NCI-H2107 (cell line): ENCODE measurements around the gene ARL13B.
A peak's percentile ranks its signal among the peaks of the same experiment; 100 is the strongest.
"Not testable (repeated sequence)": the region's sequence is repeated elsewhere in the genome, so short reads cannot be mapped to it uniquely, and the experiment has no call there.

Experiments
- DNase-seq: peaks from one replicate; lab custom pipeline; 2025; lab: John Stamatoyannopoulos, UW

ARL13B gene

GRCh38 chr3:93994056-93994455 is 14.1 kb downstream of the ARL13B start:
- no peak for DNase-seq

GRCh38 chr3:94001191-94001590 is 21.2 kb downstream of the ARL13B start:
- DNase-seq, result no peak

DNA sequence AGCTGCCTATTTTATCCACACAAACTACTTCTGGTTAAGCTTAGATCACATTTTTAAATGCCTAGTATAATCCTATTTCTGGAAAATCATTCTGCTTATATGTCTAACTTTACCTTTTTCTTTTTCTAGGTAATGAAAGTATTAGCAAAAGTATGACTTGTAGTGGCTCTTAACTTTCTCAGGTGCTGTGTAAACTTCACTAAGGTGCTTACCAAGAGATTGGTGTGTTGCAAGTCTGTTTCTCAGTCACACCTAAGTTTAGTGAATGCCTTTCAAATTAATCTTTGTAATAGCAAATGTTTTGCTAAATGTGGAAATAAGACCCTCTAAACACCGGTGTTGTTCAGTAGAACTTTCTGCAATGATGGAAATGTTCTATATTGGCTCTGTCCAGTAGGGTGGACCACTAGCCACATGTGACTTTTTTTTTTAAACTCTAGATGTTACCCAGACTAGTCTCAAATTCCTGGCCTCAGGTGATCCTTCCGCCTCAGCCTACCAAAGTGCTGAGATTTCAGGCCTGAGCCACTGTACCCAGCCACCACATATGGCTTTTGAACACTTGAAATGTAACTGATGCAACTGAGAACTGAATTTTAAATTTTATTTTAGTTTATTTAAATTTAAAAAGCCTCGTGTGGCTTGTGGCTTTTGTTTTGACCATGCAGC is 22.0 kb downstream of the ARL13B start:
- no peak for DNase-seq

GRCh38 chr3:94004301-94004910 is 24.5 kb downstream of the ARL13B start:
- DNase-seq, result peak; percentile 6

- DNase-seq, result no peak
Measured at GRCh38 chr3:94008253-94008652, 28.3 kb downstream of the ARL13B start.

GRCh38 chr3:94009608-94010007 is 29.7 kb downstream of the ARL13B start:
- no peak for DNase-seq

DNA sequence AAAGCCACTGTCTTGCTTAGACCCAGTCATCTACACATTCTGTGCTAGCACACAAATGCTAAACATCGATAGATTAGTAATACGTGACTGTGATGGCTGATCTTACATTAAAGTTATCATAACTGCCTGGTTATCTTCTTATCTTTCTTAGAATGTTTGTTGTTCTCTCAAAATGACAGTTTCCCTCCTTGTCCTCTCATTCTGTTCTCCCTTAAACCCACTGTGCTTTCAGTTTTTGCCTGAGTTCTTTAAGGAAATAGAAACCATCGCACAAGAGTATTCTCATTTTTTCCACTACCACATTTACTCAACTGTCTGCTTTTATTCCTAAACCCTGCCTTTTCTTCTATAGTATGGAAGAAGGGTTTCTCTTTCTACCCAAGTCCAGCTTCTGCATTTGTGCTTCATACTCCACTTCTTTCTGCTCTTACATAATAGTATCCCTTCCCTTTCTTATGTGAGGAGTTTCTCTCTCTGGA is 31.3 kb downstream of the ARL13B start:
- no peak for DNase-seq

GRCh38 chr3:94012185-94012584 is 32.2 kb downstream of the ARL13B start:
- DNase-seq, result no peak

GRCh38 chr3:94015025-94015424 is 35.1 kb downstream of the ARL13B start:
- DNase-seq, result no peak

DNA sequence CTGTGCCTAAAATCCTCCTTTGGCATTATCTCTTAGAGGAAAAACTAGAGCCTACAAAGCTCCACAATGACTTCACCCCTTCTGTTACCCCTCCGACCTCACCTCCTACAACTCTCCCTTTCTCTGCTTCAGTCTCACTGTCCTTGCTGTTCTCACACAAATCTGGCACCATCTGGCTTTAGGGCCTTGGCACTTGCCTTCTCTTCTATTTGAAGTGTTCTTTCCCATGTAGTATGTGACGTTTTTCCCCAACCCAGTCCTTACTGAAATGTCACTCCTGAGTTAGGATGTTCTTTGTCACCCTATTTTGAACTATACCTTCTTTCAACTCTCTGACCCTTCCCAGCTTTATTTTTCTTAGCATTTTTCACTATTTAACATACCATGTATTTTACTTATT is 39.7 kb downstream of the ARL13B start:
- no peak for DNase-seq

DNA sequence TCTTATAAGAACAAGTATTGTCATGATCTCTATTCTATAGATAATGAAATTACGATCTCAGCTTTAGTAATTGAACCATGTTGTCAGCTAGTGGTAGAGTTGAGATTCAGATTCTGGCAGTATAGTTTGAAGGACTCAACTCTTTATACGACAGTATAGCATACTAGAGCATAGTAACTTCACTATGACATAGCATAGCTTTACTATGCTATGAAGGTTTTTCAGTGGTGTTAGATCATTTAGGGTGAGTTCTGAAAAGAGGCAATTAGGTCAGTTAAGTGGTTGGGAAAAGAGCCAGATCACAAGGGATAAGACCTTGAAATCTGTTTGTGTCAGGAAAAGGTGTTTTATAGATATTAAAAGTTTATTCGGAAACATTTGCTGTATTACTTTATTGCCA is 40.3 kb downstream of the ARL13B start:
- no peak for DNase-seq

DNA sequence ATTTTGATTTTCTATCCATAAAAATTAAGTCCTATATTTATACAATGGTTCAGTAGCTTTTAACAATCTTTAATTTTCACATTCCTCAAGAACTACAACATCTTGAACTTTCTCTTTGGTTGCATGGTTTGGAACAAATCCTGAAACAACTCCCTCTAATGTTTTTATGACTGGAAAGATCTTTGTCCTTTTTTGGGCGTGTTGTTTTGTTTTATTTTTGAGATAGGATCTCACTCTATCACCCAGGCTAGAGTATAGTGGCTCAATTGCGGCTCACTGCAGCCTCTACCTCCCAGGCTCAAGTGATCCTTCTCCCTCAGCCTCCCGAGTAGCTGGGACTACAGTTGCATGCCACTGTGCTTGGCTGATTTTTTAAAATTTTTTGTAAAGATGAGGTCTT is 44.4 kb downstream of the ARL13B start:
- DNase-seq, result no peak

- DNase-seq, result no peak
Measured at GRCh38 chr3:94026623-94027022, 46.7 kb downstream of the ARL13B start.

GRCh38 chr3:94028093-94028837 is 48.3 kb downstream of the ARL13B start, which contains the start of gene STX19:
Gene STX19, minus strand, starts transcription at chr3:94028597. Its CDS starts 13,328 bp downstream, at chr3:94015269.
- DNase-seq, result no peak

DNA sequence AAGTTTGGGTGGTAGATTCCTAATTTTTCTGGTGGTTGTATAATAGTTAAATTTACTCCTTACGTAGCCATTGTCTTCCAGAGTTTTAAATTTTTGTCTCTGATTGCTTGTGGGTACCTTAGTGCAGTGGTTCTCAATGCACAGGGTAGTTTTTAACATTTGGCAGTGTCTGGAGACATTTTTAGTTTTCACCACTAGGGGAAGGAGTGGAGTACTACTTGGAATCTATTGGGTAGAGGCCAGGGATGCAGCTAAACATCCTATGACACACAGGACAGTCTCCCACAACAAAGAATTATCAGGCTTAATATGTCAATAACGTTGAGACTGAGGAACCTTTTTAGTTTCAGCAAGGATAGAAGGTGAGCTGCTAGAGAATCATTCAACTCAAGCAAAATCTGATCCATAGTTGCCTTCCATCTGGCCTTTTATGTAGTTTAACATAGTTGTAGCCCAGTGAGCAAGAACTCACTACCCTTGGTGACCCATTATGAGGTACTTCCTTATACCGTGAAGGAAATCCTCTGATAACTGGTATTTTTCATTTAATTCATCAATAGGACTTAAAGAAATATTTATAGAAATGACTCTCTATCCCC is 57.1 kb downstream of the ARL13B start:
- no peak for DNase-seq

DNA sequence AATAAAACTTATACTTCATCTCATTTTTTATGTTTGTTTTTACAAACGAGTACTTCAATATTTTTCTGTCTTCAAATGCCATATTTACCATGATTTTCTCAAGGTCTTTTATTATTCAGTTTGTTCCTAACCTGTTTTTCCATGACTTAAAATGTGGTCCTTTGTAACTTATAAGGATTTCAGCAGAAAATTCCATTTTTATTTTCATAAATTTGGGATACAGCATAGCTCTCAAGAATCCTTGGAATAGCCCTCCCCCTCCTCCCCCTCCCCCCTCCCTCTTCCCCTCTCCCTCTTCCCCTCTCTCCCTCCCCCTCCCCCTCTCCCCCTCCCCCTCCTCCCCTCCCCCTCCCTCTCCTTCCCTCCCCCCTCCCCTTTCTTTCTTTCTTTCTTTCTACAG is 63.3 kb downstream of the ARL13B start:
- DNase-seq, result no peak

GRCh38 chr3:94044100-94044936 is 64.4 kb downstream of the ARL13B start:
- DNase-seq, result not testable (repeated sequence)

GRCh38 chr3:94046533-94046932 is 66.6 kb downstream of the ARL13B start:
- DNase-seq, result no peak

DNA sequence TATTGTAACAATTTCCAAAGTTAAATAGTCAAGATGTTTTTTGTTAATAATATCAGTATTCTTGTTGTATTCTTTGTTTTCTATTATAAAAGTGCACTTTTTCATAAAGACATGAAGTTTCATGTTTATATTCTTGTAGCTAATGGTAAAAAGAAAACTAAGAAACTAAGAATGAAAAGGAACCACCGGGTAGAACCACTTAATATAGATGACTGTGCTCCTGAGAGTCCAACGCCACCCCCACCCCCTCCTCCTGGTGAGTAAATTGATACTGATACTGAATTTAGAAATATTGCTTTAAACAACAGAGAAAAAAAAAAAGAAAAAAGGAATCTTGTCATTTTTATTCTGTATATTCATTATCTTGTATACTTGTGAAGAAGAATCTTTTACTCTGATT is 69.3 kb downstream of the ARL13B start:
- no peak for DNase-seq

GRCh38 chr3:94050546-94050945 is 70.6 kb downstream of the ARL13B start:
- no peak for DNase-seq

DNA sequence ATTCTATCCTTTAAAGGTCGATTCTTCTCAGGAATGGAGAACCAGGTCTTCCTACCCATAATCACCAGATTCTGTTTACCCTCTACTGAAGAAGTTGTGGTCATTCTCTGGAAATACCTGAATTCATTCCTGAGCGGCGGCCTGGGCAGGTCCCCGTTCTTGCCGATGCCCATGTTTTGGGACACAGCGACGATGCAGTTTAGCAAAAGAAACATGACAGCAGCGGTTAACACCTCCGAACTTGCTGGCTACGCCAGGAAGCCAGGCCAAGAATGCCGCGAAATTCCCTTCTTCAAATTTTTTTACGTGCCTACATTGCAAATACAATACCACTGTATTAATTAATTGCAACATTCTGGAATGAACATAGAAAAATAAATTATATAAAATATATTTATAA is 81.3 kb downstream of the ARL13B start:
- DNase-seq, result no peak
